GM19397 (cell line): ENCODE measurements around the gene CLEC18A.
"Not testable (repeated sequence)": the region's sequence is repeated elsewhere in the genome, so short reads cannot be mapped to it uniquely, and the experiment has no call there.

Experiments
- ATAC-seq: cut with Tn5 transposase; IDR thresholded peaks from one replicate; pipeline ENCODE4 v1.9.1; 2021; ENCODE audit warnings: mild to moderate bottlenecking, moderate library complexity; ENCODE audit not compliant: unreplicated experiment

CLEC18A gene

DNA sequence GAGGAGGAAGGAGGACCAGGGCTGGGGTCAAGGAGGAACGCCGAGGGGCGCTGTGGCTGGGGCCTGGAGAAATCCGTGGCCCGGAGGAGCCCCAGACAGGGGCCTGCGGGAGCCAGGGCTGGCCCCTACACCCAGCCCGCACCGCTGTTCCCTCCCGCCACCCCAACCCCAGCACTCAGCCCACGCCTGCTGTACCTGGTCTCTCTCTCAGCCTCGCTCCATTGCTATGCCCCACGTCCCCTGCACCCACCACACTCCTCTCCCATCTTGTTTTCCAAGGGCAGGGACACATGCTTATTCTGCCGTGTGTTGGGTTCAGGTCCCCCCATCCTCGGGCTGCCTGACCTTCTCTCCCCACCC is 518 bp downstream of the CLEC18A start:
- not testable (repeated sequence) for ATAC-seq

DNA sequence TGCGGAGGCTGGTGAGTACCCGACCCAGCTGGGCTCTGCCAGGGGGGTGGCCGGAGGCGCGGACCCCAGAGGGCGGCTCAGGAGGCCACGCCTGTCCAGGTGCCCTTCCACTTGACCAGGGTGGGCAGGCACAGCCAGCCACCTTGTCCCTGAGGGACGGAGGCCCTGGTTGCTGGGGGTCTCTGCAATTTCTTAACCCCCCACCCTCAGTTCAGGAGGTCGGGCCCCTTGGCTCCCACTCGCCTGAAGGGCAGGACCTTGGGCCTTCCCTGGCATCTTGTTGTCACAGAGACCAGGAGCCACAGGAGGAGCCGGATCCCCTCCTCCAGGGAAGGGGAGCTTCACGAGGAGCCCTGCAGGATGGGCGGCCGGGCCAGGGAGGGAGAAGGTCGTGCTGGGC is 982 bp downstream of the CLEC18A start:
- not testable (repeated sequence) for ATAC-seq

DNA sequence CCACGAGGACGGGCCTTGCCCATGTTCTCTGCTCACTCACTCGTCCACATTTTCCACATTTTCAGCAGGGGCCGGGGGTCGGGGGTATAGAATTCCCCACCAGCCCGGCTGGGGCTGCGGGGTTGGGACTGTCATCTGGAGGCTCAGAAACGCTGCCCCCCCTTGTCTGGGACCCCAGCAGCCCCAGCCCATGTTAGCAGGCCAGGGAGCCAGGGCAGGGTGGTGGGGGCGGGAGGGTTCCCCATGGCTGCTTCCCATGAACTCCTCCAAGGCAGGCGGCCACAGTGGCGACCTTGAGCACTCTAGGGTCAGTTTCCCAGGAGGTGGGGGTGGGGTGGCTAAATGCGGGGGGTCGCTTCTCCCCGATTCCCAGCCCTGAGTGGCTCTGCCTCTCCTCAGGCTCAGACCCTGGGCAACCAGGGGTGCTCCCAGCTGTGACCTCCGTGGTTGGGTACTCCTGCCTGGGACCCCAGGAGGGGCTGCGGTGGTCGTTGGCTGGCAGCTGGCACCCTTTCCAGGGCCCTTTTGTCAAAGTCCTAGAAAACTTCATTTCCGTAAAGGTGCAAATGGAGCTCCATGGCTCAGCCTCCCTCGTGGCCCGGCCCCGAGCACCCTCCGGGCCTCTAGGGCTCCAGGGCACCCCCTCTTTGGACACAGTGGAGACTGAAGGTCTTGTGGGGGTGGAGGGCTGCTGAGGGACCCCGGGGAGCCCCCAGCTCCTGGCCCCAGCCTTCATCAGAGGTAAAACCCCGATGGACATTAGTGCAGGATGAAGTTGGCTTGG is 1.6 kb downstream of the CLEC18A start:
- ATAC-seq: not testable (repeated sequence)

DNA sequence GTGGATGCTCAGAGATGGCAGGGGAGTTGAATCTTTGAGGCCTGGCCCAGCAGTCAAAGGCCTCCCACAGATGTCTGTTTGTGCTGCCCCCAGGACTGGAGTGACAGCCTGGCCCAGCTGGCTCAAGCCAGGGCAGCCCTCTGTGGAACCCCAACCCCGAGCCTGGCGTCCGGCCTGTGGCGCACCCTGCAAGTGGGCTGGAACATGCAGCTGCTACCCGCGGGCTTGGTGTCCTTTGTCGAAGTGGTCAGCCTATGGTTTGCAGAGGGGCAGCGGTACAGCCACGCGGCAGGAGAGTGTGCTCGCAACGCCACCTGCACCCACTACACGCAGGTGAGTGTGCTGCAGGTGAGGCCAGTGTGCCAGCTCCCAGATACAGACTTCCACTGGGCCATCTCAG is 3.1 kb downstream of the CLEC18A start:
- ATAC-seq: not testable (repeated sequence)

DNA sequence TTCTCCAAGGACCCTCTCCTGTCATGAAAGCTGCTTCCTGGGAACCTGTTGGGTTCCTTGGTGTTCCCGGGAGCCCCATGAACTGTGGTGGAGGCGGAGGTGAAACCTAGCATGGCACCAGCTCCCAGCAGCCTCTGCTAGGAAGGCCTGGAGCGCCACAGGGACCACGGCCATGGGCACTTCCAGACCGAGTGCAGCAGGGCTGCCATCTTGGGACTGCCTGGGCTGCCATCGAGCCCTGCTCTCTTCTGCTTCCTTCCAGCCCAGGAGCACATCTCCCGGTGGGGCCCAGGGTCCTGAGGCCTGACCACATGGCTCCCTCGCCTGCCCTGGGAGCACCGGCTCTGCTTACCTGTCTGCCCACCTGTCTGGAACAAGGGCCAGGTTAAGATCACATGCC is 12.2 kb downstream of the CLEC18A start:
- ATAC-seq: not testable (repeated sequence)

DNA sequence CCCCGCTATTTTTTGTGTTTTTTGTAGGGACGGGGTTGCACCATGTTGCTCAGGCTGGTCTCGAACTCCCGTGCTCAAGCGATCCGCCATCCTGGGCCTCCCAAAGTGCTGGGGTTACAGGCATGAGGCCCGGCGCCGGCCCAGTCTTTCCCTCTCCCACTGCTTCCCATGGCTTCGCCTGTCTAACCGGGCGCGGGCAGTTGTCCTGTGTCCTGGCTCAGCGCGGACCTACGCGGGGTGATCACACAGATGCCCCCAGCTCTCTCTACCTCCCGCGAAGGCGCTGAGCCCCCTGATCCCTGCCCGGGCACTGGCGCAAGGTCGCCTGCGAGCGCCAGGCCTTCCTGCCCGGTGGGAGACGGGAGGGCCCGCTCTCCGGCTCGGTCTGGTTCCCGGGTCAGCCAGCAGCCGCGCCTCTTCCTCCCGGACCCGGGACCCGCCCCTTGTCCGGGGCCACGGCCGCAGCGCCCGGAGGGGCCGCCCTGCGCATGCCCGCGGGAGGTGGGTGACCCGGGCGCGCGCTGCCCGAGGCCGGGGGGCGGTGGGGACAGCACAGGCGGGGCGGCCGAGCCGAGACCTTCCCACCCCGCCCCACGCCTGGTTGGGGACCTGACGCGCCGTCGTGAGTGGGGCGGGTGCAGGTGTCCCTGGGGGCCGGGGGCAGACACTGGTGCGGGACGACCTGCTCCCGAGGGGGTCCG is 14.0 kb downstream of the CLEC18A start:
- ATAC-seq: not testable (repeated sequence)

DNA sequence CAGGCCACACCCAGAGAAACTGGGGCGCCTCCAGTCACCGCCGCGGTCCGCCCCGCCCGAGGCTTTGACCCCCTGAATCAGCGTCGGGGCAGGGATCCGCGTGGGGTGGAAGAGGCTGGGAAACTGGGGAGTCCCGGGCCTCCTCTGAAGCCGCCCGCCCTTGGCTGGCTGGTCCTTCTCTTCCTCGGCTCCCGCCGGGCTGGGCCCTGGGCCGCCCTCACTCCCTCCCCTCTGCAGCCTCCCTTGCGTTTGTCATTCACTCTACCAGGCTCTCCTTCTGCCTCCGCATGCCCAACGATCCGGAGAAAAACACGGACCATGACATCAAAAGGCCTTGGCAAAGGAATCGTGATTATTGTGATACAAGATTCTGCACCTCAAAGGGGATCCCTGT is 14.5 kb downstream of the CLEC18A start:
- not testable (repeated sequence) for ATAC-seq

DNA sequence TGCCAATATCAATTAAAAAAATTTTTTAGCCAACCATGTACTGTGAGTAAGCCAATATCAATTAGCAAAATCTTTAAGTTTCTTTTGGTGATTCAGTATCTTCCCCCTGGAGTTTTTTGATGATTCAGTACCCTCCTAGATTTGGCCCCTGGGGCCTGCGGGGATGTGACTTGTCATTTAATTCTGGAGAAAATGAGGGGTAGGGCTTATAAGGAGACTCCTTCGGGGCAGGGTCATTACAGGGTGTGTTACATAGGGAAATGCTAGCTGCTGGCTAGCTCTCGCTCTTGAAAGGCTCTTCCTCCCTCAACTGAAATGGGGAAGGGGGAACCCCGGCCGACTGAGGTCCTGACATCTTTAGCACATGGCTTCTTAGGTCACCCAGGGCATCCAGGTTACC is 16.6 kb downstream of the CLEC18A start:
- not testable (repeated sequence) for ATAC-seq

DNA sequence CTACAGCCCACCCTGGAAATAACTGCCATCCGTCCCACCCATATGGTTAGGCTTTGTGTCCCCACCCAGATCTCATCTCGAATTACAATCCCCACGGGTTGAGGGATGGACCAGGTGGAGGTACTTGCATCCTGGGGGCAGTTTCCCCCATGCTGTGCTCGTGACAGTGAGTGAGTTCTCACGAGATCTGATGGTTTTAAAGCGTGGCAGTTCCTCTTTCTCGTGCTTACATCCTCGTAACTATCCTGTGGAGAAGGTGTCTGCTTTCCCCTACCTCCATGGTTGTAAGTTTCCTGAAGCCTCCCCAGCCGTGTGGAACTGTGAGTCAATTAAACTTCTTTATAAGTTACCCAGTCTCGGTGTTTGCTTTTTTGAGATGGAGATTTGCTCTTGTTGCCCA is 17.0 kb downstream of the CLEC18A start:
- not testable (repeated sequence) for ATAC-seq

DNA sequence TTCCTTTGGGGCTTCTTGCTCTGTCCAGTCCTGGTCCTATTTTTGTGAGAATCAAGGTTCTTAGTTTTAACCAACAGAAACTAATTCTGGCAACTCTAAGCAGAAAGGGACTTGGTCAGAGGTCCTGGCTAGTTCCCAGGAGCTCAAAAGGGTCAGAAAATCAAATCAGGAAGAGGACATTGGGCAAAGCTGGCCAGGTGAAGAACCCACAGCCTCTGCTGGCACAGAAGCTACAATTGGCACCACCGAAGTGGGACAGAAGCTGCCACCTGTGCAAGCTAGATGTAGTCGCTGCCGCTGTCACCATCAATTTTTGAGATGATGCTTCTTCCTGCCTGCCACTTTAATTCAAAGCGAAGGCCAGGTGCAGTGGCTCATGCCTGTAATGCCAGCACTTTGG is 18.5 kb downstream of the CLEC18A start:
- ATAC-seq: not testable (repeated sequence)

DNA sequence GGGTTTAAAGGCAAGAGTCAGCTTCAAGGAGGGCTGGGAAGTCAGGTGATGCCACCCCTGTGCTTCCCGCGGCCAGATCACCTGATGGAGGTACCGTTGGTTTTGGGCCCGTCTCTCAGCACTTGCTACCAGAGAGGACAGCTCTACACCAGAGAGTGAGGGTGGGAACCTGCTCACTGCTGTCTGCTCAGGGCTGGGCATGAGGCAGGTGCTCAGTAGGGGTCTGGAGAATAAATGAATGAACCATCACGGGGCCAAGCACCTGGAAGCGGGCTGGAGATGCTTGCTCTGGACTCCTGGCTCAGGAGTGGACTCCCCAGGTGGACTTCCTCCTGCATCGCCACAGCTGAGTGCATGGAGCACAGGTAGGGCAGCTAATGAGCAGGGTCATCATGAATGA is 21.0 kb downstream of the CLEC18A start:
- not testable (repeated sequence) for ATAC-seq

DNA sequence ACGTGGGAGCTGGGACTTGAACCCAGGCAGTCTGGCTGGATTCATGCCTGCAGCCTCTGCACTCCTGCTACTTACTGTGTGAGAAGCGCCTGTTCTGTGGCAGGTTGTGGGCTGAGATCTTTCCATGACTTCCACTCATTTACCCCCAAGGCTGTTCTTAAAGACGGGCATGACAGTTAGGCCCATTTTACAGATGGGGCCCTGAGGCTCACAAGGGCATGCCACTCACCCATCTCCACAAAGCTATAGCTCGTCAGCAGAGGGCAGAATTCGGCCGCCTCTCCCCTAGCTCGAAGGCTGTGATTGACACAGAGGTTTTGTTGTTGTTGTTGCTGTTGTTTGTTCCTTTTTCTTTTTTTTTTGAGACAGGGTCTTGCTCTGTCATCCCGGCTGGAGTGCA is 21.8 kb downstream of the CLEC18A start:
- ATAC-seq: not testable (repeated sequence)

DNA sequence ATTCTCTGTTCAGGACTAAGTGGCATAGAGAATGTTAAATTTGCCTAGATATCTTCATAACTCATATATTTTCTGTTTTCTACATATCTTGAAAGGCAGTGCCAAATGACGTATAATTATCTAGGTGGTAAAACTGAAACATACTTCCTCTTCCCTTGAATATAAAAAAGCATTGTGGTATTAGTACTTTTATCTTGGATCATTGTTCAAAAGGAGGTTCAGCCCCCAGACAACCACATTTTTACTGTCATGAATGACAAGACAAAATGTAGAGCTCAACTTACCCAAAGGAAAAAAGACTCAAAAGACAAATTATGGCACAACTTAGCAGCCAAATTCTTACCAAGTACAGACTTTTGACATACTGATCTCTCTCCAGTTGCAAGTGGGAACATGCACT is 34.1 kb downstream of the CLEC18A start:
- not testable (repeated sequence) for ATAC-seq

DNA sequence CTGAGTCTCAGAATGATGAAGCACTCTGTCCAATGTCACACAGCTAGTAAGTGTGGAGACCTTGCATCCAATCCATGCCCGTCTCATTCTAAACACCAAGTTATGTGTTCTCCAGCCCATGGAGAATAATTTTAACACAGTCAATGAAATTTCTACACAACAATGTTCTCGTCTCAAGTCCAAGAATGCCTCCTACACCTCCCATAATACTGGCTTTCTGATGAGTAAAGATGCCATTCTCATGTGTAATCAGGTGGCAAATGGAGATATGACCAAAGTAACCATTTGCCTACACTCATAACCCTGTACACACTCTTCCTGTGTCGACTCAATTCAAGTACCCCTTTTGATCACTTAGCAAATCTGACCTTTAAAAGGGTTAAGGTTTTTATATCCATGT is 46.8 kb downstream of the CLEC18A start:
- not testable (repeated sequence) for ATAC-seq

DNA sequence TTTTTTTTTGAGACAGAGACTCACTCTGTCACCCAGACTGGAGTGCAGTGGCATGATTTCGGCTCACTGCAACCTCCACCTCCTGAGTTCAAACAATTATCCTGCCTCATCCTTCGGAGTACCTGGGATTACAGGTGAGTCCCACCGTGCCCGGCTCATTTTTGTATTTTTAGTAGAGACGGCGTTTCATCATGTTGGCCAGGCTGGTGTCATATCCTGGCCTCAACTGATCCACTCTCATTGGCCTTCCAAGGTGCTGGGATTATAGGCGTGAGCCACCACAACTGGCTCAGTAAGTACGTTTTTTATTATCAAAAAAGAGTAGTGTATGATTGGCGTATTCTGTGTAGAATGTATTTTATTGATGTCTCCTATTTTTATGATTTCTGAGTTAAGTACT is 48.7 kb downstream of the CLEC18A start:
- ATAC-seq: not testable (repeated sequence)

DNA sequence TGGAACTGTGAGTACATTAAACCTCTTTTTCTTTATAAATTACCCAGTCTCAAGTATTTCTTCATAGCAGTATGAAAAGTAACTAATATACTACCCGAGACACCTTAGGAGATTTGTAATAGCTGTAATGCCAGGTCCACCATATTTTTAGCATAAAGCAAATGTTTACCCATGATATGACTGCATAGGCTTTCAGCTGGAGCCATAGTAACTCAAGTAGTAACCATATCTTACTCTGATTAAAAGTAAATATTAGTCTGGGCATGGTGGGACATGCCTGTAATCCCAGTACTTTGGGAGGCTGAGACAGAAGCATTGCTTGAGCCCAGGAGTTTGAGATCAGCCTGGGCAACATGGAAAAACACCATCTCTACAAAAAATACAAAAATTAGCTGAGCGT is 52.4 kb downstream of the CLEC18A start:
- not testable (repeated sequence) for ATAC-seq

DNA sequence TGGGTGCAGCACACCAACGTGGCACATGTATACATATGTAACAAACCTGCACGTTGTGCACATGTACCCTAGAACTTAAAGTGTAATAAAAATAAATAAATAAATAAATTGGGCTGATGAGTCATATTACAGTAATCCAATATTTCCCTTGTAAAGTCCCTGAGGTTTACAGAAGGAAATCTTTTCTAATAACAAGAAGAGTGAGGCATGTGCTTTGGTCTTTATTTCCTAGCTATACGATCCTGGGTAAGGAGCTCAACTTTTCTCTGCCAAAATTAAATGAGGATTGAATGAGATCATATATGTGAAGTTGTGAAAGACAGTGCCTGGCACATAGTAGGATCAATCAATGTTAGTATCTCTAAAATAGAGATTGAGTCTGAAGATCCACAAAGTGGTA is 57.5 kb downstream of the CLEC18A start:
- ATAC-seq: not testable (repeated sequence)

DNA sequence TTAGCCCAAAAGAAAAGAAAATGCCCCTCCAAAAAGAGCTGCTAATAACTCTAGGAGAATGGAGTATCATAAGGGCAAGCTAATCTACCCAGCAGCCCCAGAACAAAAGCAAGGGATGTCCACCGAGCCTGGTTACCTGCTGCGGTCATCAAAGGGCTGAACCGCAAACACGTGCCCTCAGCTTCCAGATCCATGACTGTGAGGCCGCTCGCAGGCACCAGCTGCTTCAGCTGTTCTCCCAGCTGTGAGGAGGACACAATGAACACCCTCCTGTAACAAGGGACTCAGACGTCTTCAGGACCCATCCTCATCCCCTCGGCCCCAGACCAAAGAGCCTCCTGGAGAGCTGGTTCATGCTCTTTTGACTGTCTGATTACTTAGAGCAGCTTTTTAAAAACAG is 59.5 kb downstream of the CLEC18A start:
- not testable (repeated sequence) for ATAC-seq

DNA sequence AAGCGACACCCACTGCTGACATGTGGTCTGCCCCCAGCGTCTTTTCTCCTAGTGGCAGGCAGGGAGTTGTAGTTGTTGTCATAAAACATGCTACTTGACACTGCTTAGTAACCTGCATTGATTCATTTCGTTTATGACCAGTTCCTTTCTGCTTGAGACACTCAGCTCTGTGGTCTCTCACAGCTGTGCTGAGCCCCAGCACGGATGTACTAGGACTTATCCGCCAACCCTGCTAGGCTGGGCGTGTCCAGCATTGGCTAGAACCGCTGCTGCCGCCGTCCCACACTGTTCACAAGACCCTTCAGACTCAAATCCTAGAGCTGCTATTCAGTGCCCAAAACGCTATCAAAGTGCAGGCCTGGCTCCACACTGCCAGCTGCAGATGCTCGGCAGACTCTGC is 60.0 kb downstream of the CLEC18A start:
- not testable (repeated sequence) for ATAC-seq

DNA sequence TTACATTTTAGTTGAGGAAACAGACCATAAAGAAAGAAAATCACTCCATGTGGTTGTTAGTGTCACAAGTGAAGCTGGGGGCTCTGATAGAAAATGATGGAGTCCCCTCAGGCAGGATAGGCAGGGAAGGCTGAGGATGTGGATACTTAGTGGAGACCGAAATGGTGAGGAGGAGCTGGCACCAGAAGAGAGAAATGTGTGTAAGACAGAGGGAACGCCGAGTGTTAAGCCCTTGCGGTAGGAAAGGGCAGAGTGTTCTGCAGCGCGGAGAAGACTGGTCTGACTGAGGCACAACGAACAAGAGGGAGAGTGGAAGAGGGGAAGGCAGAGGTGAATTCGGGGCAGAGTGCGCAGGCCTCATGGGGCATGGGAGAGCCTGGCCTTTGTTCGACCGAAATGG is 61.2 kb downstream of the CLEC18A start:
- ATAC-seq: not testable (repeated sequence)

DNA sequence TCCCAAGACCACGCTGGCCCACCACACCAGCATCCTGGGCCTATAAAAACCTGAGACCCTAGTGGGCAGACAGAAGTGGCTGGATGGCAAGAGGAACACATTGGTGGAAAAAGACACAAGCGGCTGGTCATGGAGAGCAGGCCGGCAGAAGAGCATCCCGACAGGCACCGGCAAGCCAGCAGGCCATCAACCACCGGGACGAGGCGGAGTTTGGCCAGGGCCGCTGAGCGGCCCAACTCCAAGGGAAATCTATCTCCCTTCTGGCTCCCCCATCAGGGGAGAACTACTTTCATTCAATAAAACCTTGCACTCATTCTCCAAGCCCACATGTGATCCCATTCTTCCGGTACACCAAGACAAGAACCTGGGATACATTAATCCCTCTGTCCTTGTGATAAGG is 61.8 kb downstream of the CLEC18A start:
- ATAC-seq: not testable (repeated sequence)
